DND-41 (cell line): ENCODE data around the gene PRRC2A.
A peak's percentile ranks its signal among the peaks of the same experiment; 100 is the strongest.

Experiments used
- ATAC-seq: fragments of 200-7000 bp; cut with Tn5 transposase; 3 replicates; pipeline ENCODE4 v1.9.1; 2021; ENCODE audit warnings: low read depth; ENCODE audit not compliant: insufficient read depth
- DNase-seq: peaks from one replicate; pipeline ENCODE4 v3.0.0-alpha.2; 2020
- H2AFZ ChIP-seq: 2 replicates; pipeline ENCODE4 v1.6.0; 2012; ENCODE audit warnings: low read depth, low read length
- H3K27ac ChIP-seq: 2 replicates; pipeline ENCODE4 v1.5.1; 2012; ENCODE audit warnings: low read length, inconsistent platforms
- H3K27me3 ChIP-seq: fragments of 200-600 bp; sonication (generic); 2 replicates; pipeline ENCODE4 v1.6.0; 2012; ENCODE audit warnings: low read length, mild to moderate bottlenecking, inconsistent platforms; ENCODE audit not compliant: insufficient read depth, poor library complexity
- H3K36me3 ChIP-seq: 2 replicates; pipeline ENCODE4 v1.5.1; 2012; ENCODE audit warnings: low read length, inconsistent platforms; ENCODE audit not compliant: insufficient read depth
- H3K4me1 ChIP-seq: 2 replicates; pipeline ENCODE4 v1.5.1; 2012; ENCODE audit warnings: mild to moderate bottlenecking, low read length; ENCODE audit not compliant: insufficient read depth
- H3K4me2 ChIP-seq: 2 replicates; pipeline ENCODE4 v1.6.0; 2012; ENCODE audit warnings: mild to moderate bottlenecking, moderate library complexity, low read length, inconsistent platforms; ENCODE audit not compliant: insufficient read depth
- H3K4me3 ChIP-seq, 2 experiments: fragments of 200-600 bp in 1 of 2; shearing (Covaris generic) in 1 of 2; 2 replicates each; pipeline ENCODE4 v1.5.1; 2012 to 2016; ENCODE audit warnings: inconsistent platforms in 2 of 2, low read length in 2 of 2, mild to moderate bottlenecking in 2 of 2, low read depth in 1 of 2, moderate library complexity in 1 of 2
- H3K79me2 ChIP-seq: 2 replicates; pipeline ENCODE4 v1.6.0; 2012; ENCODE audit warnings: low read length, inconsistent platforms; ENCODE audit not compliant: insufficient read depth
- H3K9ac ChIP-seq: 2 replicates; pipeline ENCODE4 v1.6.0; 2012; ENCODE audit warnings: low read depth, mild to moderate bottlenecking, inconsistent platforms, low read length, moderate library complexity
- H3K9me3 ChIP-seq: 2 replicates; pipeline ENCODE4 v1.5.1; 2012; ENCODE audit warnings: low read length, moderate library complexity, mild to moderate bottlenecking, inconsistent platforms; ENCODE audit not compliant: insufficient read depth, severe bottlenecking
- H4K20me1 ChIP-seq: 2 replicates; pipeline ENCODE4 v1.6.0; 2012; ENCODE audit warnings: low read length; ENCODE audit not compliant: insufficient read depth
- EZH2 ChIP-seq: IDR thresholded peaks from 3 replicates; pipeline ENCODE4 v1.6.1; 2012; ENCODE audit warnings: borderline replicate concordance, low read depth, mild to moderate bottlenecking, moderate library complexity, low read length, inconsistent platforms; ENCODE audit not compliant: severe bottlenecking
- TF ChIP-seq, protein P1 (sequence below): IDR thresholded peaks from 2 replicates; pipeline ENCODE4 v1.5.1; 2012; ENCODE audit warnings: borderline replicate concordance, low read length, moderate library complexity, mild to moderate bottlenecking; ENCODE audit not compliant: poor library complexity, severe bottlenecking; ENCODE audit errors: extremely low read depth

Gene PRRC2A

DNA sequence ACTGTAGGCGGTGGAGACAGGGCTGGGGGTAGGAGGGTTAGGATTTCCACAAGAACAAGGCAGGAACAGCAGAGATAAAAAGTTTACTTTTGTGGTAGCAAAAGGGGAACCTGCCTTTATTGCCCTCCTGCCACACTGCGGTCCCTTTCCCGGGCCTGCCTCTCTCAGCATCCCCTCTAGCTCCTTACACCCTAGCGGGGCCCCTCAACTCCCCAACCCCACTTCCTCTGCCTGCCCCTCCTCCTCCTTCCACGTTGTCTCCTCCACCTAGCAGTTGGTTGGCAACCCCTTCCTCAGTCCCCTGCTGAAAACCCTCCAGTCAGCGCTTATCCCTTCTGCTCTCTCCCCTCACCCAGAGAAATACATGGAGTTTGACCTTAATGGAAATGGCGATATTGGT, 4.8 kb upstream of the PRRC2A start:
- Histone ChIP-seq H3K9ac (peak overlapping the region; percentile 75), H3K36me3 (no peaks in the 10 kb centered on the region), H3K79me2 (peaks cover 21% of the 10 kb centered on the region), H2AFZ (peak overlapping the region; percentile 74), H3K4me1 (peaks cover 40% of the 10 kb centered on the region), H3K27me3 (no peaks in the 10 kb centered on the region), H4K20me1 (no peaks in the 10 kb centered on the region), H3K4me2 (peak overlapping the region; percentile 71), H3K27ac (peak overlapping the region; percentile 95), H3K9me3 (no peaks in the 10 kb centered on the region), H3K4me3 (peak overlapping the region; percentile 14 to 64; a peak in 3 of 4 replicates)
- TF ChIP-seq, protein P1, sequence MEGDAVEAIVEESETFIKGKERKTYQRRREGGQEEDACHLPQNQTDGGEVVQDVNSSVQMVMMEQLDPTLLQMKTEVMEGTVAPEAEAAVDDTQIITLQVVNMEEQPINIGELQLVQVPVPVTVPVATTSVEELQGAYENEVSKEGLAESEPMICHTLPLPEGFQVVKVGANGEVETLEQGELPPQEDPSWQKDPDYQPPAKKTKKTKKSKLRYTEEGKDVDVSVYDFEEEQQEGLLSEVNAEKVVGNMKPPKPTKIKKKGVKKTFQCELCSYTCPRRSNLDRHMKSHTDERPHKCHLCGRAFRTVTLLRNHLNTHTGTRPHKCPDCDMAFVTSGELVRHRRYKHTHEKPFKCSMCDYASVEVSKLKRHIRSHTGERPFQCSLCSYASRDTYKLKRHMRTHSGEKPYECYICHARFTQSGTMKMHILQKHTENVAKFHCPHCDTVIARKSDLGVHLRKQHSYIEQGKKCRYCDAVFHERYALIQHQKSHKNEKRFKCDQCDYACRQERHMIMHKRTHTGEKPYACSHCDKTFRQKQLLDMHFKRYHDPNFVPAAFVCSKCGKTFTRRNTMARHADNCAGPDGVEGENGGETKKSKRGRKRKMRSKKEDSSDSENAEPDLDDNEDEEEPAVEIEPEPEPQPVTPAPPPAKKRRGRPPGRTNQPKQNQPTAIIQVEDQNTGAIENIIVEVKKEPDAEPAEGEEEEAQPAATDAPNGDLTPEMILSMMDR: peak; percentile 4
- TF ChIP-seq EZH2: no peak
- ATAC-seq: peak; percentile 41
- peak; percentile 83 for DNase-seq

- no peak for ATAC-seq
- Histone ChIP-seq H3K4me3 (no peak overlapping the region), H4K20me1 (peaks cover 2% of the 10 kb centered on the region; the same call in 1 of the 2 replicates), H3K9ac (peak overlapping the region; percentile 75; the same call in 1 of the 2 replicates), H3K9me3 (no peaks in the 10 kb centered on the region), H3K36me3 (peaks cover 5% of the 10 kb centered on the region), H2AFZ (no peak overlapping the region), H3K27ac (peak overlapping the region; percentile 95; the same call in 1 of the 2 replicates), H3K4me2 (peak overlapping the region; percentile 71; the same call in 1 of the 2 replicates), H3K79me2 (peaks cover 33% of the 10 kb centered on the region), H3K27me3 (no peaks in the 10 kb centered on the region), H3K4me1 (peaks cover 47% of the 10 kb centered on the region)
- DNase-seq: no peak
- TF ChIP-seq, protein P1: no peak
- TF ChIP-seq EZH2: no peak
Observed at GRCh38 chr6:31617010-31617409, 3.5 kb upstream of the PRRC2A start.

DNA sequence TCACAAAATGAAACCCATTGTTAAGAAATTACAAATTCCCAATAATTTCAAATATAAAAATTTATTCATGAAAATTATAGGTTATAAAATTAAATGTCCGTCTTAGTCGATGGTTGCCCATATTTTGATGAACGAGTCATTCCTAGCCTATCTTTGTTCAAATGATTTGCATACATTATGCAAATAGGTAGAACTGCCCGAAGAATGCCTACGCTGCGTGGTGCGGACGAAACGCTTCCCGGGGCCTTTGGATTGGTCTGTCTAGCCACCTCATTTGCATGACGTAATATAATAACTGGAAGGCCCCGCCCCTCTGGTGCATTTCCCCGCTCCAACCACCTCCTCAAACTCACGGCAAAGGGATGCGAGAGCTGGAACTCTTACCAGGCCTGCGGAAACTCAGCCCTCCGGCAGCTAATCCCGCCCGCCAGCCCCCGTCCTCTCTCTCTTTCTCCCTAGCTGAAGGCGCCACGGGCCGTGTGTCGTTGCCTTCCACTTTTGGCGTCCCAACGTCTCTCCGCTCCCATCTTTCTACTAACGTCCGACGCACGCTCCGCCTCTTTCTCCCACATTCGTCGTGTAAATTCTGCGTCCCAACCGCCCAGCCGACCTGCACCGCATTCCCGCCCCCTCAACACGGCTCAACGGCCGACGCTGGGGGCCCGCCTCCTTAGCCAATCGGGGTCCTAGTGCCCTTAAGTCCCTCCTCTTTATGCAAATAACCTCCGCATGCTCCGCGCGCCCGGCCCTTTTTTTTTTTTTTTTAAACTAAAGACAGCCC, 520 bp upstream of the PRRC2A start:
- Histone ChIP-seq H3K27me3 (no peaks in the 10 kb centered on the region), H3K9me3 (no peaks in the 10 kb centered on the region), H3K9ac (peak overlapping the region; percentile 70), H3K4me3 (peak overlapping the region; percentile 22 to 56; a peak in 3 of 4 replicates), H3K4me1 (peaks cover 59% of the 10 kb centered on the region), H3K27ac (peak overlapping the region; percentile 98), H4K20me1 (peaks cover 27% of the 10 kb centered on the region), H3K36me3 (peaks cover 35% of the 10 kb centered on the region), H2AFZ (peak overlapping the region; percentile 63), H3K79me2 (peaks cover 63% of the 10 kb centered on the region), H3K4me2 (peak overlapping the region; percentile 68)
- TF ChIP-seq, protein P1: no peak
- no peak for TF ChIP-seq EZH2
- DNase-seq (peak; percentile 99), ATAC-seq (peak; percentile 78)
